ENCODE measurements around the gene RAD9B. TPM values are rescaled to one million over a fixed set of nuclear protein-coding genes. Genes with fewer than 3 reads are reported as not detected.

RAD9B gene
- total and polyA plus RNA-seq, 2 of the 4 experiments (the other 2 are of a cell fraction): 0.09 to 0.18 TPM

GRCh38 chr12:110514363-110514762 is 12.2 kb downstream of the RAD9B start:
- CTCF ChIA-PET: no interaction called here
- no peaks in the 10 kb centered on the region for H3K4me1 ChIP-seq (ENCODE audit: control insufficient read depth, insufficient read depth, low read length)
- no peak for TF ChIP-seq BHLHE40 (IDR thresholded peaks at IDR 0.05; ENCODE audit: low read depth, low read length)
- TF ChIP-seq POLR2A (IDR thresholded peaks at IDR 0.05; ENCODE audit: low read depth, low read length): no peak
- no peak for TF ChIP-seq RFX5 (IDR thresholded peaks at IDR 0.05; ENCODE audit: low read depth, low read length)
- TF ChIP-seq CTCF (conservative IDR thresholded peaks at IDR 0.05; ENCODE audit: low read depth, low read length): no peak
- no peak for TF ChIP-seq CEBPB (IDR thresholded peaks at IDR 0.05; ENCODE audit: low read depth, low read length)
- TF ChIP-seq CHD1 (IDR thresholded peaks at IDR 0.05; ENCODE audit: low read depth, low read length): no peak
- TF ChIP-seq FOS (IDR thresholded peaks at IDR 0.05; ENCODE audit: low read depth, low read length): no peak
- TF ChIP-seq MXI1 (IDR thresholded peaks at IDR 0.05; ENCODE audit: borderline replicate concordance, low read depth, low read length): no peak
- TF ChIP-seq NFE2L2 (IDR thresholded peaks at IDR 0.05; ENCODE audit: low read depth, low read length): no peak
- no peak for TF ChIP-seq RCOR1 (IDR thresholded peaks at IDR 0.05; ENCODE audit: insufficient replicate concordance, low read length)
- no peak for TF ChIP-seq RAD21 (IDR thresholded peaks at IDR 0.05; ENCODE audit: low read length)
- no peak for TF ChIP-seq MAZ (IDR thresholded peaks at IDR 0.05; ENCODE audit: borderline replicate concordance, low read depth, low read length)
- no peak for TF ChIP-seq ELK1 (IDR thresholded peaks at IDR 0.05; ENCODE audit: borderline replicate concordance, low read depth, low read length)
- no peak for TF ChIP-seq SMC3 (IDR thresholded peaks at IDR 0.05; ENCODE audit: low read depth, low read length)
- no peak for TF ChIP-seq USF2 (IDR thresholded peaks at IDR 0.05; ENCODE audit: low read depth, low read length)
- TF ChIP-seq MAFK (IDR thresholded peaks at IDR 0.05; ENCODE audit: low read depth, low read length): no peak

More at GRCh38 chr12:110514363-110514762, 12.2 kb downstream of the RAD9B start:
- dilution Hi-C loops (cut with HindIII; ENCODE audit: low sequenced_read_pairs, unreplicated experiment): no loop called here
- DNase-seq: no peak
- Histone ChIP-seq H2BK120ac (ENCODE audit: low read depth, low read length) (no peak overlapping the region), H2BK20ac (ENCODE audit: low read depth, low read length) (no peak overlapping the region), H3K27ac (ENCODE audit: insufficient read depth, low read length) (no peak overlapping the region), H3K9ac (ENCODE audit: low read depth, low read length) (no peak overlapping the region), H3K56ac (ENCODE audit: extremely low read depth, insufficient read depth, low read length) (no peak overlapping the region), H4K5ac (ENCODE audit: low read depth, low read length) (no peak overlapping the region), H4K20me1 (ENCODE audit: insufficient read depth, low read length) (no peaks in the 10 kb centered on the region), H3K9me3 (ENCODE audit: control insufficient read depth, insufficient read depth, low read length) (no peaks in the 10 kb centered on the region), H3K36me3 (ENCODE audit: control insufficient read depth, insufficient read depth, low read length) (no peaks in the 10 kb centered on the region), H3K23ac (ENCODE audit: low read depth, low read length) (no peak overlapping the region), H3K9me1 (ENCODE audit: insufficient read depth, low read length) (no peaks in the 10 kb centered on the region), H3K27me3 (ENCODE audit: control insufficient read depth, insufficient read depth, low read length) (no peaks in the 10 kb centered on the region), H3K14ac (replicated peaks; ENCODE audit: low read depth, low read length) (no peak overlapping the region), H3K4me2 (ENCODE audit: low read depth, low read length) (no peak overlapping the region), H2AK9ac (replicated peaks; ENCODE audit: low read depth, low read length, poor library complexity) (no peak overlapping the region), H3K4me3 (ENCODE audit: insufficient read depth, low read depth, low read length) (no peak overlapping the region), H2BK5ac (ENCODE audit: low read depth, low read length, poor library complexity, severe bottlenecking) (no peak overlapping the region), H2AFZ (replicated peaks; ENCODE audit: low read length, poor library complexity) (no peak overlapping the region), H3K18ac (ENCODE audit: low read depth, low read length) (no peak overlapping the region), H4K8ac (ENCODE audit: low read depth in 2 of 2, low read length in 2 of 2) (no peak overlapping the region), H3K4ac (ENCODE audit: low read depth, low read length) (no peak overlapping the region), H4K91ac (ENCODE audit: insufficient read depth, low read depth, low read length) (no peak overlapping the region), H2BK15ac (ENCODE audit: low read depth, low read length) (no peak overlapping the region), H2AK5ac (ENCODE audit: low read depth, low read length) (no peak overlapping the region), H3K79me1 (ENCODE audit: low read depth in 1 of 2, low read length in 2 of 2) (no peaks in the 10 kb centered on the region)
- in situ Hi-C loops (cut with MboI; ENCODE audit: low sequenced_read_pairs): loop anchor here (5.0 kb wide), 1 partner anchor 83 kb away; no protein-coding TSS in a partner anchor
- intact Hi-C loops (cut with micrococcal nuclease): no loop called here
- POLR2A ChIA-PET (ENCODE audit: unreplicated experiment): no interaction called here
- BruUV-seq (replicated peaks): no TSS peak
- no CpG with 5 or more reads among the region's 1 CpG for WGBS, 2 experiments (ENCODE audit: extremely low coverage in 2 of 2, insufficient read length in 1 of 2)
- no peak for ATAC-seq (ENCODE audit: low read depth)

All from IMR-90 (cell line).